ENCODE data around the gene DTX3.

Gene DTX3

DNA sequence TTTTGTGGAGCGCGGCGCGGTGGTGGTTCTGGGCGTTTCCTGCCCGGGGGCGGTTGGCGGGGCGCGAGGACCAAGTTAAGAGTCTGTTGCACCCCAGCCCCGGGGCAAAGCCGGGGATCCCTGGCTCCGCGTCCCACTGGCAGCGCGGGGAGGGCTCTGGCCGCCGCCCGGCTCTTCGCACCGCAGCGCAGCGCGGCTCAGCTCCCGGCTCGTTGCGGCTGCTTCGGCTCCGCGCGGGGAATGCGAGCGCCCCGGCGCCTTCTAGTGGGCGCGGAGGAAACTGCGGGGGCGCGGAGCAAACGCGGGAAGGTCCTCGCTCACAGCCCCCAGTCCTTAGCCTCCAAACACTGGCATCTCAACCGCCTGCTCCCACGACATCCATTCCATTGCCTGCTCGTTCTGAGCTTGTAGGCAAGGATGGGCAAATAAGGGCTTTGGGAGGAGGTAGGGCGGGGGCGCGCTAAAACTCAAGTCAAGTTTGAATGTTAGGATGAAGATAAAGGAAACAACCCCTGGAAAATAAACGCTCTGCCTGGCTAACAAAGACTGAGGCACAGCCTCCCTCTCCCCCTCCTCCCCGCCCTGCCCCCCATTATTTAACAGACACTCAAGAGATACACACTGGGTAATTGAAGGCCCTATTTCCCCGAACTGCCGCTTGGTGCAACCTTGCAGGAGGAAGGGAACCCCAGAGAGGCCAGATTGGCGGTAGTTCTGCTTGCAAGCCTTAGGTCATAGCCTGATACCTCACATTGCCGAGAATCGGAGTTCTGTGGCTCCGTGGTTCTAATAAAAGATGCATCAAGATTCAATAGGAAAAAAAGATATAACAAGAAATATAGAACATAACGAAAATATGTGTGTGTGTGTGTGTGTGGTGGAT is 28.6 kb downstream of the DTX3 start, which contains the start of gene B4GALNT1 (continued):
- TF ChIP-seq ZNF645 (tag by site-specific recombination; IDR thresholded peaks at IDR 0.05) (no peak), ZNF335 (tag by site-specific recombination; conservative IDR thresholded peaks at IDR 0.05) (peak; percentile 97), ZNF600 (tag by site-specific recombination; IDR thresholded peaks at IDR 0.05) (peak; percentile 92), ZNF830 (tag by site-specific recombination; IDR thresholded peaks at IDR 0.05; ENCODE audit: low read depth) (no peak), ZNF501 (tag by site-specific recombination; IDR thresholded peaks at IDR 0.05) (peak; percentile 40; the same call in 1 of the 2 replicates), SETDB1 (IDR thresholded peaks at IDR 0.05; ENCODE audit: insufficient read length, low read length) (no peak), ZNF37A (tag by site-specific recombination; IDR thresholded peaks at IDR 0.05) (no peak), ZNF214 (tag by site-specific recombination; IDR thresholded peaks at IDR 0.05; ENCODE audit: borderline replicate concordance) (no peak), ZNF157 (tag by site-specific recombination; IDR thresholded peaks at IDR 0.05) (no peak), ZFP37 (tag by site-specific recombination; IDR thresholded peaks at IDR 0.05) (no peak), ZNF510 (tag by site-specific recombination; IDR thresholded peaks at IDR 0.05; ENCODE audit: insufficient replicate concordance) (no peak), ZNF324 (tag by site-specific recombination; IDR thresholded peaks at IDR 0.05) (peak; percentile 25; the same call in 1 of the 2 replicates), ZFP41 (tag by site-specific recombination; IDR thresholded peaks at IDR 0.05; ENCODE audit: borderline replicate concordance) (no peak), ZBTB44 (tag by site-specific recombination; IDR thresholded peaks at IDR 0.05) (0 out of 2 replicates have a peak, but pooled peaks have one; percentile 10), ZXDB (tag by site-specific recombination; IDR thresholded peaks at IDR 0.05) (peak; percentile 18; the same call in 1 of the 2 replicates), ZNF391 (tag by site-specific recombination; IDR thresholded peaks at IDR 0.05; ENCODE audit: borderline replicate concordance, low read depth) (no peak), KLF1 (tag by site-specific recombination; IDR thresholded peaks at IDR 0.05) (peak; percentile 55), HOXA7 (CRISPR knock-in tag; IDR thresholded peaks at IDR 0.05; ENCODE audit: borderline replicate concordance) (no peak), SP7 (tag by site-specific recombination; IDR thresholded peaks at IDR 0.05) (peak; percentile 55; the same call in 1 of the 2 replicates)
- TF ChIP-seq, protein P1, sequence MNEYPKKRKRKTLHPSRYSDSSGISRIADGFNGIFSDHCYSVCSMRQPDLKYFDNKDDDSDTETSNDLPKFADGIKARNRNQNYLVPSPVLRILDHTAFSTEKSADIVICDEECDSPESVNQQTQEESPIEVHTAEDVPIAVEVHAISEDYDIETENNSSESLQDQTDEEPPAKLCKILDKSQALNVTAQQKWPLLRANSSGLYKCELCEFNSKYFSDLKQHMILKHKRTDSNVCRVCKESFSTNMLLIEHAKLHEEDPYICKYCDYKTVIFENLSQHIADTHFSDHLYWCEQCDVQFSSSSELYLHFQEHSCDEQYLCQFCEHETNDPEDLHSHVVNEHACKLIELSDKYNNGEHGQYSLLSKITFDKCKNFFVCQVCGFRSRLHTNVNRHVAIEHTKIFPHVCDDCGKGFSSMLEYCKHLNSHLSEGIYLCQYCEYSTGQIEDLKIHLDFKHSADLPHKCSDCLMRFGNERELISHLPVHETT (tag by site-specific recombination; IDR thresholded peaks at IDR 0.05) = no peak
- TF ChIP-seq, protein P2, sequence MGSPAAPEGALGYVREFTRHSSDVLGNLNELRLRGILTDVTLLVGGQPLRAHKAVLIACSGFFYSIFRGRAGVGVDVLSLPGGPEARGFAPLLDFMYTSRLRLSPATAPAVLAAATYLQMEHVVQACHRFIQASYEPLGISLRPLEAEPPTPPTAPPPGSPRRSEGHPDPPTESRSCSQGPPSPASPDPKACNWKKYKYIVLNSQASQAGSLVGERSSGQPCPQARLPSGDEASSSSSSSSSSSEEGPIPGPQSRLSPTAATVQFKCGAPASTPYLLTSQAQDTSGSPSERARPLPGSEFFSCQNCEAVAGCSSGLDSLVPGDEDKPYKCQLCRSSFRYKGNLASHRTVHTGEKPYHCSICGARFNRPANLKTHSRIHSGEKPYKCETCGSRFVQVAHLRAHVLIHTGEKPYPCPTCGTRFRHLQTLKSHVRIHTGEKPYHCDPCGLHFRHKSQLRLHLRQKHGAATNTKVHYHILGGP (tag by site-specific recombination; IDR thresholded peaks at IDR 0.05) = no peak
- TF ChIP-seq, protein P3, sequence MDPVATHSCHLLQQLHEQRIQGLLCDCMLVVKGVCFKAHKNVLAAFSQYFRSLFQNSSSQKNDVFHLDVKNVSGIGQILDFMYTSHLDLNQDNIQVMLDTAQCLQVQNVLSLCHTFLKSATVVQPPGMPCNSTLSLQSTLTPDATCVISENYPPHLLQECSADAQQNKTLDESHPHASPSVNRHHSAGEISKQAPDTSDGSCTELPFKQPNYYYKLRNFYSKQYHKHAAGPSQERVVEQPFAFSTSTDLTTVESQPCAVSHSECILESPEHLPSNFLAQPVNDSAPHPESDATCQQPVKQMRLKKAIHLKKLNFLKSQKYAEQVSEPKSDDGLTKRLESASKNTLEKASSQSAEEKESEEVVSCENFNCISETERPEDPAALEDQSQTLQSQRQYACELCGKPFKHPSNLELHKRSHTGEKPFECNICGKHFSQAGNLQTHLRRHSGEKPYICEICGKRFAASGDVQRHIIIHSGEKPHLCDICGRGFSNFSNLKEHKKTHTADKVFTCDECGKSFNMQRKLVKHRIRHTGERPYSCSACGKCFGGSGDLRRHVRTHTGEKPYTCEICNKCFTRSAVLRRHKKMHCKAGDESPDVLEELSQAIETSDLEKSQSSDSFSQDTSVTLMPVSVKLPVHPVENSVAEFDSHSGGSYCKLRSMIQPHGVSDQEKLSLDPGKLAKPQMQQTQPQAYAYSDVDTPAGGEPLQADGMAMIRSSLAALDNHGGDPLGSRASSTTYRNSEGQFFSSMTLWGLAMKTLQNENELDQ (tag by site-specific recombination; IDR thresholded peaks at IDR 0.05; ENCODE audit: low read depth) = no peak
- TF ChIP-seq, protein P4, sequence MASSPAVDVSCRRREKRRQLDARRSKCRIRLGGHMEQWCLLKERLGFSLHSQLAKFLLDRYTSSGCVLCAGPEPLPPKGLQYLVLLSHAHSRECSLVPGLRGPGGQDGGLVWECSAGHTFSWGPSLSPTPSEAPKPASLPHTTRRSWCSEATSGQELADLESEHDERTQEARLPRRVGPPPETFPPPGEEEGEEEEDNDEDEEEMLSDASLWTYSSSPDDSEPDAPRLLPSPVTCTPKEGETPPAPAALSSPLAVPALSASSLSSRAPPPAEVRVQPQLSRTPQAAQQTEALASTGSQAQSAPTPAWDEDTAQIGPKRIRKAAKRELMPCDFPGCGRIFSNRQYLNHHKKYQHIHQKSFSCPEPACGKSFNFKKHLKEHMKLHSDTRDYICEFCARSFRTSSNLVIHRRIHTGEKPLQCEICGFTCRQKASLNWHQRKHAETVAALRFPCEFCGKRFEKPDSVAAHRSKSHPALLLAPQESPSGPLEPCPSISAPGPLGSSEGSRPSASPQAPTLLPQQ (tag by site-specific recombination; IDR thresholded peaks at IDR 0.05) = peak; percentile 55; the same call in 1 of the 2 replicates
- TF ChIP-seq, protein P5, sequence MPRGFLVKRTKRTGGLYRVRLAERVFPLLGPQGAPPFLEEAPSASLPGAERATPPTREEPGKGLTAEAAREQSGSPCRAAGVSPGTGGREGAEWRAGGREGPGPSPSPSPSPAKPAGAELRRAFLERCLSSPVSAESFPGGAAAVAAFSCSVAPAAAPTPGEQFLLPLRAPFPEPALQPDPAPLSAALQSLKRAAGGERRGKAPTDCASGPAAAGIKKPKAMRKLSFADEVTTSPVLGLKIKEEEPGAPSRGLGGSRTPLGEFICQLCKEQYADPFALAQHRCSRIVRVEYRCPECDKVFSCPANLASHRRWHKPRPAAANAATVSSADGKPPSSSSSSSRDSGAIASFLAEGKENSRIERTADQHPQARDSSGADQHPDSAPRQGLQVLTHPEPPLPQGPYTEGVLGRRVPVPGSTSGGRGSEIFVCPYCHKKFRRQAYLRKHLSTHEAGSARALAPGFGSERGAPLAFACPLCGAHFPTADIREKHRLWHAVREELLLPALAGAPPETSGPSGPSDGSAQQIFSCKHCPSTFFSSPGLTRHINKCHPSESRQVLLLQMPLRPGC (tag by site-specific recombination; IDR thresholded peaks at IDR 0.05) = peak; percentile 54; the same call in 1 of the 2 replicates
